ENCODE results near the gene BOK. TPM values are rescaled to one million over a fixed set of nuclear protein-coding genes. Genes with fewer than 3 reads are reported as not detected.
"Not testable (repeated sequence)": the region's sequence is repeated elsewhere in the genome, so short reads cannot be mapped to it uniquely, and the experiment has no call there.

BOK gene
- total RNA-seq, 1 donor from 2014 or later = 86.8 TPM

DNA sequence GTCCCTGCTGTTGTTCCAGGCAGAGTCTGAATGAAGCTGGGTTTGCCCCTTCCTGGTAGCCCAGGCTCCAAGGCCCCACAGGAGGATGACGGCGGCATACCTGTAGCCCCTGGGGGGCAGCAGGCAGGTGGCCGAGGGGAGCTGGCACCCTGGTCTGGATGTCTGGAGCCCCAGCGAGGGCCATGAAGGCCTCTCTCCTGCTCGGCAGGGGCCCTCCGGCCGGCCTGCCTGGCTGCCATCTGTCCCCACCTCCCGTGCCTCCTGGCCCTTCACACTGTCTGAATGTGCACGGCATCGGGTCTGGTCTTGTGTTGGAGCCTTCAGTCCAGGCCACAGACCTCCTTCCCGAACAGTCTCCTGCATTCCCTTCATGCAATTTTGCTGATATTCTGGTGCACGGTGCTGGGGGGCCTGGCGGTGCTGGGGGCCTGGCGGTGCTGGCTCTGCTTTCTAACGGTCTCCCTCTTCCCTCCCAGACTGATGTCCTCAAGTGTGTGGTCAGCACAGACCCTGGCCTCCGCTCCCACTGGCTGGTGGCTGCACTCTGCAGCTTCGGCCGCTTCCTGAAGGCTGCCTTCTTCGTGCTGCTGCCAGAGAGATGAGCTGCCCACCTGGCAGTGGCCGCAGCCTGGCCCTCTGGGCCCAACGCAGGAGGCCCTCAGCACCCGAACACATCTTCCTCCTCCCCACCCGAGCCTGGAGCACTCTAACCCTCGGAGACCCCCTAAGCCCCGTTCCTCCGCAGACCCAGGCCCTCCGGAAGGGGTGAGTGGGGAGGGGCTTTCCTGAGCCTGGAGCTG lies 13.5 kb downstream of the BOK start:
- peaks cover 3% of the 10 kb centered on the region for H3K36me3 ChIP-seq (ENCODE audit: control insufficient read depth, insufficient read depth, low read length)
- DNase-seq (ENCODE audit: low read depth) = no peak
- TF ChIP-seq, protein P1, sequence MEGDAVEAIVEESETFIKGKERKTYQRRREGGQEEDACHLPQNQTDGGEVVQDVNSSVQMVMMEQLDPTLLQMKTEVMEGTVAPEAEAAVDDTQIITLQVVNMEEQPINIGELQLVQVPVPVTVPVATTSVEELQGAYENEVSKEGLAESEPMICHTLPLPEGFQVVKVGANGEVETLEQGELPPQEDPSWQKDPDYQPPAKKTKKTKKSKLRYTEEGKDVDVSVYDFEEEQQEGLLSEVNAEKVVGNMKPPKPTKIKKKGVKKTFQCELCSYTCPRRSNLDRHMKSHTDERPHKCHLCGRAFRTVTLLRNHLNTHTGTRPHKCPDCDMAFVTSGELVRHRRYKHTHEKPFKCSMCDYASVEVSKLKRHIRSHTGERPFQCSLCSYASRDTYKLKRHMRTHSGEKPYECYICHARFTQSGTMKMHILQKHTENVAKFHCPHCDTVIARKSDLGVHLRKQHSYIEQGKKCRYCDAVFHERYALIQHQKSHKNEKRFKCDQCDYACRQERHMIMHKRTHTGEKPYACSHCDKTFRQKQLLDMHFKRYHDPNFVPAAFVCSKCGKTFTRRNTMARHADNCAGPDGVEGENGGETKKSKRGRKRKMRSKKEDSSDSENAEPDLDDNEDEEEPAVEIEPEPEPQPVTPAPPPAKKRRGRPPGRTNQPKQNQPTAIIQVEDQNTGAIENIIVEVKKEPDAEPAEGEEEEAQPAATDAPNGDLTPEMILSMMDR (IDR thresholded peaks at IDR 0.05; ENCODE audit: insufficient read depth, low read length, poor library complexity, severe bottlenecking) = no peak

DNA sequence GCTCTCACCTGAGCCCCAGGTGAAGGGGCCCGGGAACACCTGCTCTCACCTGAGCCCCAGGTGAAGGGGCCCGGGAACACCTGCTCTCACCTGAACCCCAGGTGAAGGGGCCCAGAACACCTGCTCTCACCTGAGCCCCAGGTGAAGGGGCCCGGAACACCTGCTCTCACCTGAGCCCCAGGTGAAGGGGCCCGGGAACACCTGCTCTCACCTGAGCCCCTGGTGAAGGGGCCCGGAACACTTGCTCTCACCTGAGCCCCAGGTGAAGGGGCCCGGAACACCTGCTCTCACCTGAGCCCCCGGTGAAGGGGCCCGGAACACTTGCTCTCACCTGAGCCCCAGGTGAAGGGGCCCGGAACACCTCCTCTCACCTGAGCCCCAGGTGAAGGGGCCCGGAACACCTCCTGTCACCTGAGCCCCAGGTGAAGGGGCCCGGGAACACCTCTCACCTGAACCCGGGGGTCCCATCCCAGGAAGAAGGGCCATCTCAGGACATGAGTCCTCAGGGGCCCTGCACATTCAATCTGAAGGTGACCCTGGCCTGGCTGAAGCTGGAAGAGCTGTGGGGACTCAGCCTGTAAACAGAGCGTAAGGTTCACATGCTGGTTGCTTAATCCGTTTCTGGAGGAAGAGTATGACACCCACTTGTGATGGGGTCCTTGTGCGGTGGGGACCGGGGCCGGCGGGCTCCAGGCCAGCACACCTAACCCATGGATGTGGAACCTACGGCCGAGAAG lies 14.5 kb downstream of the BOK start:
- H3K4me3 ChIP-seq (ENCODE audit: low read depth, low read length); H3K36me3 ChIP-seq (ENCODE audit: control insufficient read depth, insufficient read depth, low read length); H3K27me3 ChIP-seq (ENCODE audit: control insufficient read depth, insufficient read depth, low read length); DNase-seq (ENCODE audit: low read depth): not testable (repeated sequence)

More for the DNA sequence above, 13.5 kb downstream of the BOK start:
- Histone ChIP-seq H3K4me3 (ENCODE audit: low read depth, low read length) (no peak overlapping the region), H3K27me3 (ENCODE audit: control insufficient read depth, insufficient read depth, low read length) (no peaks in the 10 kb centered on the region)

DNA sequence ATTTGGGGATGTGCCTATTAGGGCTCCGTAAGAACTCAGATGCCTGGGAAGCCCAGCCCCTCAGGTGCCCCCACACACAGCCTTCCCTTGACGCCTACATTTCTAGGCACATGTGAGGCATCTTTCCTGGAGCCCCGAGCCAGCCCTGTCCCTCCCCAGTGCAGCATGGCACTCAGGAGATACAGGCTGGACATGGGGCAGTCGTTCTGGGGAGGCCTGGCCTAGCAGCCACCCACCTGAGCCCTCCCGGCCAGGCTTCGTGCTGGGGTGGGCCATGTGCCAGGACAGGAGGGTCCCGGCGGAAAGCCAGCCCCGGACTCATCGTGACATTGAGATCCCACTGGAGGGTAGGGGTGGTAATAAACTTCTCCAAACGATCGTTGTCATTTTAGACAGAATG lies 15.2 kb downstream of the BOK start:
- H3K36me3 ChIP-seq (ENCODE audit: control insufficient read depth, insufficient read depth, low read length) = peaks cover 3% of the 10 kb centered on the region
- TF ChIP-seq, protein P1 (IDR thresholded peaks at IDR 0.05; ENCODE audit: insufficient read depth, low read length, poor library complexity, severe bottlenecking) = no peak

DNA sequence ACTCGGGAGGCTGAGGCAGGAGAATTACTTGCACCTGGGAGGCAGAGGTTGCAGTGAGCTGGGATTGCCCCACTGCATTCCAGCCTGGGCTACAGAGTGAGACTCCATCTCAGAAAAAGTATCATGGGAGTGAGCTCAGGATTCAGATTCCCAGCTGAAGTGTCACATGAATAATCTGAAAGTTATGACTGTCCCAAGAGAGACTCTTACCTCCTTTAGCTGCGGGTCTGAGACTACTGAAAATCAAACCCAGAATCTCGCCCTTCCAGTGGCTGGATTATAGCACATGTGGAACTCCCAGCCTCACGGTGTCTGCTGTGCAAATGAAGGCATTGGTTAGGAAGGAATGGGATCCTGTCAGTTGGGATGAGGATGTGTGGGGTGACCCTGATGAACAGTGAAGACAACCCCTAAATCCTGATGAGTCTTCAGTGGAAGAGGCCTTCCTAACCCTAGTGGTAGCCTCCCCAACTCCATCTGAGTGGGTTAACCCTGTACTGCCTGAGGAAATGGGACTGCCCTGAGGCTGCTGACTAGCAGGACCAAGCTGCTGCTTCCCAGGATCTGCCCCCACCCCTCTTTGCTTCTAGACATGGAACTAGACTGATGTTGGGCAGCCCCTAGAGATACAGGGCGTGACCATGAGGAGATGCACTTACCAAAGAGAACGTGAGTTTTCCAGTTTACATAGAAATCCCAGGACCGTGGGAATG lies 16.5 kb downstream of the BOK start:
- no peak overlapping the region for H3K4me3 ChIP-seq (ENCODE audit: low read depth, low read length)
- TF ChIP-seq, protein P1 (IDR thresholded peaks at IDR 0.05; ENCODE audit: insufficient read depth, low read length, poor library complexity, severe bottlenecking) = no peak
- H3K27me3 ChIP-seq (ENCODE audit: control insufficient read depth, insufficient read depth, low read length) = no peaks in the 10 kb centered on the region
- peaks cover 3% of the 10 kb centered on the region for H3K36me3 ChIP-seq (ENCODE audit: control insufficient read depth, insufficient read depth, low read length)
- no peak for DNase-seq (ENCODE audit: low read depth)

More for the DNA sequence above, 15.2 kb downstream of the BOK start:
- no peak for DNase-seq (ENCODE audit: low read depth)
- Histone ChIP-seq H3K4me3 (ENCODE audit: low read depth, low read length) (no peak overlapping the region), H3K27me3 (ENCODE audit: control insufficient read depth, insufficient read depth, low read length) (no peaks in the 10 kb centered on the region)

DNA sequence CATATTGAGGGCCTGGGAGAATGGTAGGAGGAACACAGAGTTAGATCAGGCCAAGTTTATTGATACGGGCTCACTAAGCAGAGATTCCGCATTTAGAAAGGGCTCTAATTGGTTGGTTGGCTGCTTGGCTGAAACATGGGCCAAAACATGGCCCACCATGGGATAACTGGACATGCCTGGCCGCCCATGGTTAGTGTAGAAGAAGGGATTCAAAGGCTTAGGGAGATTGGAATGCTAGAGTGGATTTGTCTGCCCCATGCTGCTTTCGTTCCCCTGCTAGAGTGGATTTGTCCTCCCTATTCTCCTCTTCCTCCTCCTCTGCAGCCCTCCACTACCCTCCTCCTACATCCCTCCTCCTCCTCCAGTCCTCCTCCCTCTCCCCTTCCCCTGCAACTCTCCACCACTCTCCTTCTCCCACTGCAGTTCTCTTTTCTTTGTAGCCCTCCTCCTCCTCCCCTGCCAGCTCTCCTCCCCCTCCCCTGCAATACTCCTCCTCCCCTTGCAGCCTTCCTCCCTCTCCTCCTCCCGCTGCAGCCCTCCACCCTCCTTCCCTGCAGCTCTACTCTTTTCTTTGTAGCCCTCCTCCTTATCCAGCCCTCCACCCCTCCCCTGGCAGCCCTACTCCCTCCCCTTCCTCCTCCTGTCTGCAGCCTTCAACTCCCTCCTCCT lies 17.2 kb downstream of the BOK start:
- TF ChIP-seq, protein P1 (IDR thresholded peaks at IDR 0.05; ENCODE audit: insufficient read depth, low read length, poor library complexity, severe bottlenecking) = no peak
- DNase-seq (ENCODE audit: low read depth) = no peak

More for the DNA sequence above, 17.2 kb downstream of the BOK start:
- Histone ChIP-seq H3K27me3 (ENCODE audit: control insufficient read depth, insufficient read depth, low read length) (no peaks in the 10 kb centered on the region), H3K4me3 (ENCODE audit: low read depth, low read length) (no peak overlapping the region), H3K36me3 (ENCODE audit: control insufficient read depth, insufficient read depth, low read length) (peaks cover 3% of the 10 kb centered on the region)

Data from kidney epithelial cell (primary cell).